ENCODE measurements around the gene ENHO.
"Not testable (repeated sequence)": the region's sequence is repeated elsewhere in the genome, so short reads cannot be mapped to it uniquely, and the experiment has no call there.

ENHO gene

GRCh38 chr9:34505370-34506120, 17.2 kb downstream of the ENHO start:
- DNase-seq = no peak

DNA sequence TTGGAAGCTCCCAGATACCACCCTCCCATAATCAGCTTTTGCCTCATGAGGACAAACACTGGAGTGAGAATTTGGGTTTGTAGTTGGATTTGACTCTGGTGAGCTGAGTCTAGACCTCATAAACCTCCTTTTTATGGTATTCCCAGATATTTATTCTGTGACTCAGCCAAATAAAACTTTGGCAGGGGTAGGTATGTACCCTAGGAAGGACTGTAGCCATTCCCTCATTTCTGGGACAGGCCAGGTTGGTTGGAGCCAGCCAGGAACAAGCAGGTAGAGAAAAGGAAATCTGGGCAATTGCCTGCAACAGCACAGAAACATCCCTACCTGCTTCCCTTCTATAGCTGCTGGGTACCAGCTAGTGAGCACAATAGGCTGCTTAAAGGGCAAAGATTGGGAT, 19.4 kb downstream of the ENHO start:
- DNase-seq = no peak

GRCh38 chr9:34502891-34503290, 19.9 kb downstream of the ENHO start:
- DNase-seq = no peak

GRCh38 chr9:34502471-34502870, 20.3 kb downstream of the ENHO start:
- DNase-seq = no peak

DNA sequence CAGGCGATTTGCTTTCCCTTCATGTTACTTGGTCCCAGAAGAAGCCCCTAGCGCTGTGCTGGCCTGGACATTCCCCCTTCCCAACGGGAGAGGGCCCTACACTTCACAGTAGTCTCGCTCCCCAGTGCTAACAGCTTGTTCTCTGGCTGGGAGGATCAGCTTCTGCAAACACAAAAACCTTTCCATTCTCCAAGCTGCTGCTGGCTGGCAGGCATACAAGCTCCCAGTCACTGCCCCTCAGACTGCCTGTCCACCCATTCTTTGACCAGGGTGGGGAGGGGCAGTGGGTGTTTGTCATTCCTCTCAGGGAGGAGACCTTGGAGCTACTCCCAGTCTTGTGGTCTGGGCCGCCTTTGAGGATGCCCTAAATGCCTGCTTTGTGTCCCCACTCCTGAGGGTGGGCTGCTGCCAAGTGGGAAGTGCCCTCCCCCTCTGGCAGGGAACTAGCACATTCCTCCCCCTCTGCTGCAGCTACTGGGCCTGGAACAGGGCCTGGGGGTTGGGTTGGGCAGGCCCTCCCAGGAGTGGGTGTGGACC, 20.8 kb downstream of the ENHO start:
- DNase-seq = no peak

DNA sequence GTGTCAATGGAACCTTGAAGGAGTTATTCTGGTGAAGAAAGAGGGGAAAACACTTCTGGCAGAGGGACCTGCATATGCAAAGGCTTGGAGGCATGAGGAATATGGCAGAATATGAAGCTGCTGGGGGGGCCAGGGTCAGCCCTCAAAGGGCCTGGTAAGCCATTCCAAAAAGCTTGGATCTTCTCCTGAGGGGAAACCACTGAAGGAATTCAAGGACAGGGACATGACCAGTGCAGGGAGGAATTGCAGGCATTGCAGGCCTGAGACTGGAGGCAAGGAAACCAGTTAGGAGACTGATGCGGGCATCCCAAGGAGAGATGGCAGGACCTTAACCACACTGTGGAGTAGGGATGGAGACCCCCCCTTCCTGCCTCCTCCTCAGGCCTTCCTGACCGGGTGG, 21.4 kb downstream of the ENHO start:
- DNase-seq = no peak

GRCh38 chr9:34500623-34501267, 22.0 kb downstream of the ENHO start:
- DNase-seq = peak; percentile 93

- DNase-seq = no peak
Observed at GRCh38 chr9:34499076-34499475, 23.7 kb downstream of the ENHO start.

DNA sequence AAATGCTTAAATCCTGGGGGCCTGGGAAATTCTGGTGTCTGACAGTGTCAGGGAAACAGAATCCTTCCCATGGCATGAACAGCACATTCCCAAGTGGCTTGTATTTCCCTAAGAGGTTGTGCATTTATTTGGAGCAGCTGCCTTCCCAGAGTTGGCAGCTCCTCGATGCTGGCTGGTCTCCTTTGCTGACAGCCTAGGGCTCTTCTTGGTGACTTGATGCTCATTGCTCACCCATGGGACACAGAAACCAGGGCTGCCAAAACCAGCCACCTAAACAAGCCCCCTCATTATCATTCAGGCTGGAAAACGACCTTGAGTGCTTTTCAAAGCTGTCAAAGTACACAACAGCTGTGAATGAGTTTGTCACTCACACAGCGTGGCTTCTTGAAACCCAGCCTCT, 24.2 kb downstream of the ENHO start:
- DNase-seq = no peak

GRCh38 chr9:34496149-34496712, 26.6 kb downstream of the ENHO start:
- no peak for DNase-seq

GRCh38 chr9:34493972-34494535, 28.7 kb downstream of the ENHO start:
- no peak for DNase-seq

GRCh38 chr9:34492051-34492450, 30.7 kb downstream of the ENHO start:
- DNase-seq = no peak

GRCh38 chr9:34491596-34491995, 31.2 kb downstream of the ENHO start:
- no peak for DNase-seq

DNA sequence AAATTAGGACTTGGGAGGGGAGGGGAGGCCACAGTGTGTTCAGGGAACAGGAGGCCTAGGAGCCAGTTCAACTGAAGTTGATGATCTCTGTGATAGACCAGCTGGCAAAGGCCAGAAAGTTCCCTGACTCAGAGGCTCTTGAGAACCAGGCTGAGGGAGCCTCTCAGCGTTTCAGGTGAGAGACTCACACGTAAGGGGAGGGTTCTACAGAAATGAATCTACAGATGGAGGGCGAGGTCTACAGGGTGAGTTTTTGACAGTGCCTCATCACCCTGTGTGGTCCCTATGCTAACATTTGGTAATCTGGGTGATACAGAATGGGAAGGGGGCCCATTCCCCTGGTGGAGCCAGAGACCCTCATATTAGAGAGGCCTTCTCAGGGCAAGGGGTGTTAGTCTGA, 32.0 kb downstream of the ENHO start:
- no peak for DNase-seq

DNA sequence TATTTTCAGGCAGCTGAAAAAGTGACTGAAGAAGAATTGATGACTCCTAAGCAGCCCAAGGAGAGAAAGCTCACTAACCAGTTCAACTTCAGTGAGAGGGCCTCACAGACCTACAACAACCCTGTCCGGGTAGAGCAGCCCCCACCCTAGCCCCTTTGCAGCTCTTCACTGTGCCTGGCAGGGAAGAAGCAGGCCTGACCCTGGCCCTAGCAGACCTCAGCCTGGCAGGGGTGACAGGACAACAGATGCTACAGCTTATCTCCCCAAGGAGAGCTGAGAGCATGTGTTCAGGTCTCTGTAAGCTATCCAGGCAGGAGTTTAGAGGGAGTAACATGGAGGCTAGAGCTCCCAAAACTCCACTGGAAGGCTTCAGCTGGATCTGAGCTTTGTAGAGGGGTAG, 32.4 kb downstream of the ENHO start:
- DNase-seq = no peak

- DNase-seq = no peak
Observed at GRCh38 chr9:34486572-34486971, 36.2 kb downstream of the ENHO start.

DNA sequence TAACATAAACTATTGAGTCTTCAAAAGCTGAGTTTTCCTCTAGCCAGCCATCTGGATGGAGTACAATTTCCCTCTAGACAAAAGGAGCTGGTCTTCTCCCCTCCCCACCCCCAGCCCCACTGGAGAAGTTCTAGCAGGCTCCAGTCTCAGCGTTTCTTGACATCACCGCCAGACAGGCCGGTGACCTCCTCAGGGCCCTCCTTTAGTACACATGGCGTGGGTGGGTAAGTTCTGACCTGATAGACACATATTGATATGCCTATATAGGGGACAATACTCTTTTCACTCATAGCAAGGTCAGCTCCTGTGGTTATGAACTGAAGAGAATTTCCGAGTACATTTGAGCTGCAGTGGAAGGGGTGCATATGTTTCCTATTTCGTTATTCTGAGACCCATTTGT, 37.0 kb downstream of the ENHO start:
- no peak for DNase-seq

GRCh38 chr9:34484678-34485077, 38.1 kb downstream of the ENHO start:
- DNase-seq = no peak

GRCh38 chr9:34482746-34483145, 40.0 kb downstream of the ENHO start:
- DNase-seq = not testable (repeated sequence)

DNA sequence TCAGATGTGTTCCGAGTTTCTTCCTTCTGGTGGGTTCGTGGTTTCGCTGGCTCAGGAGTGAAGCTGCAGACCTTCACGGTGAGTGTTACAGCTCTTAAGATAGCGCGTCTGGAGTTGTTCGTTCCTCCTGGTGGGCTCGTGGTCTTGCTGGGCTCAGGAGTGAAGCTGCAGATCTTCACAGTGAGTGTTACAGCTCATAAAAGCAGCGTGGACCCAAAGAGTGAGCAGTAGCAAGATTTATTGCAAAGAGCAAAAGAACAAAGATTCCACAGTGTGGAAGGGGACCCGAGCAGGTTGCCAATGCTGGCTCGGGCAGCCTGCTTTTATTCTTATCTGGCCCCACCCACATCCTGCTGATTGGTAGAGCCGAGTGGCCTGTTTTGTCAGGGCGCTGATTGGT, 41.2 kb downstream of the ENHO start:
- DNase-seq = not testable (repeated sequence)

DNA sequence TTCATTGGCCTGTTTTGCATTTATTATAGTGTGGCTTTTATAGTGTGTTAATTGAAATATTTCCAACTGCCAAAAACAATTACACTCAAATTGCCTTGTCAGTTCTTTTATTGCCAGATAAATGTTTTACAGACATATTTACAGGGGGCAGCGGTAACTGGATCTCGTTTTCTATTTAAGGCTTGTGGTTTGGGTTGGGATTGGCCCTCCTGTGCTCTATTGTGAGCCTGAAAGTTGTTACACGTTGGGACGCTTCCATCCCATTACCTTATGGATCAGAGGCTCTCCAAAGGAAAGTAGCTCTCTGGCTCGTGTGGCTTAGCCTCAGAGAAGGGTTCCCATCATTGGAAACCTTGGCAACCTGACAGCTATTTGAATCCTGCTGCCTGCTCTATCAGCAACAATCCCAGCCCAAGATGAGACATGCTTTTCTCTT, 43.3 kb downstream of the ENHO start:
- DNase-seq = no peak

DNA sequence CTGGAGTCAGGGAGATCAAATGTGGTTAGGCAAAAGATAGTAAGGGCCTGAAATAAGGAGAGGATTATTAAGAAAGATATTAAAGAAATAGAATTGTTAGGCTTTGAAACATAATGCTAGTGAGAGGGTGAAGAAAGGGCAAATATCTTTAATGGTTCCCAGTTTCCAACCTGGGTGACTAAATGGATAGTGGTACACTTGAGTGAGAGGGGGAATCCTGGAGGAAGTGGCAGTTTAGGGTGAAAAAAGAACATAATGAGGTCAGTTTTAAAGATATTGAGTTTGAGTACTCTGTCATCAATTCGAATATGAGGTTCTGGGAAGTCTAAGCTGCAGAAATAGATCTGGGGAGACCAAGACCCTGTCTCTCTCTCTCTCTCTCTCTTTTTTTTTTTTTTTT, 45.2 kb downstream of the ENHO start:
- DNase-seq = no peak

DNA sequence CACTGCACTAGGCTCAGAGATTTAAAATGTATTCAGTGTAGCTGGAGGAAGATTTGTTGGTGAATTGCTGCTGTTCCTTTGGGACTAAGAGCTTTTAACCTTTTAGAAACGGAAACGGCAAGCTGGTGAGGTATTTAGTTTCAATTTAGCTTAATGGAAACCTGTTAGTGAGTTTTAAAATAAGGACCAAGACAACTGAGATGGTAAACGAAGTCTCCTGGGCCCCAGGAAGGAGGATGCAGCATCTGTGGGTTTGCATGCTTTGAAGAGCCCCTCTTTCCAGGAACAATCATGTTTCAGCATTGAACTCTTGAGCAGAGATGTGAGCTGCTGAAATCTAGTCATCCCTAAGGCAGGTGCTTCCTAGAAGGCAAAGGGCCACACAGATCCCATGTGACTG, 47.7 kb downstream of the ENHO start:
- no peak for DNase-seq

Measured in activated CD8-positive, alpha-beta memory T cell treated with anti-CD3 and anti-CD28 coated beads for 24 hours (primary cell).